ENCODE measurements around the gene COL4A1.

The COL4A1 gene

GRCh38 chr13:110305949-110306339 is 1.0 kb downstream of the COL4A1 start:
- ChIA-PET POLR2A (interaction anchor here (1.0 kb wide), 1 partner anchor 31 kb away, joined by 3 read pairs; no protein-coding TSS in a partner anchor), CTCF (interaction anchor here (1.0 kb wide), 2 partner anchors 47 to 115 kb away, joined by 3 to 4 read pairs; no protein-coding TSS in a partner anchor)
- TF ChIP-seq FOXA1 (IDR thresholded peaks at IDR 0.05) (no peak), L3MBTL2 (conservative IDR thresholded peaks at IDR 0.05) (no peak), FOXK2 (IDR thresholded peaks at IDR 0.05) (no peak), NFRKB (IDR thresholded peaks at IDR 0.05) (no peak), TARDBP (IDR thresholded peaks at IDR 0.05) (no peak), CTBP1 (IDR thresholded peaks at IDR 0.05; ENCODE audit: borderline replicate concordance) (no peak), LEF1 (IDR thresholded peaks at IDR 0.05; ENCODE audit: borderline replicate concordance) (no peak), HDGF (IDR thresholded peaks at IDR 0.05; ENCODE audit: borderline replicate concordance) (no peak), ARNT (IDR thresholded peaks at IDR 0.05) (no peak), SP1 (IDR thresholded peaks at IDR 0.05) (no peak), SUZ12 (IDR thresholded peaks at IDR 0.05) (no peak), FOXM1 (IDR thresholded peaks at IDR 0.05; ENCODE audit: borderline replicate concordance) (no peak), ELF4 (IDR thresholded peaks at IDR 0.05) (no peak), BHLHE40 (IDR thresholded peaks at IDR 0.05; ENCODE audit: borderline replicate concordance) (no peak), ZNF384 (IDR thresholded peaks at IDR 0.05) (no peak)
- TF ChIP-seq, protein P1, sequence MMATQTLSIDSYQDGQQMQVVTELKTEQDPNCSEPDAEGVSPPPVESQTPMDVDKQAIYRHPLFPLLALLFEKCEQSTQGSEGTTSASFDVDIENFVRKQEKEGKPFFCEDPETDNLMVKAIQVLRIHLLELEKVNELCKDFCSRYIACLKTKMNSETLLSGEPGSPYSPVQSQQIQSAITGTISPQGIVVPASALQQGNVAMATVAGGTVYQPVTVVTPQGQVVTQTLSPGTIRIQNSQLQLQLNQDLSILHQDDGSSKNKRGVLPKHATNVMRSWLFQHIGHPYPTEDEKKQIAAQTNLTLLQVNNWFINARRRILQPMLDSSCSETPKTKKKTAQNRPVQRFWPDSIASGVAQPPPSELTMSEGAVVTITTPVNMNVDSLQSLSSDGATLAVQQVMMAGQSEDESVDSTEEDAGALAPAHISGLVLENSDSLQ (IDR thresholded peaks at IDR 0.05) = no peak
- DNase-seq (ENCODE audit: extremely low spot score) = no peak

DNA sequence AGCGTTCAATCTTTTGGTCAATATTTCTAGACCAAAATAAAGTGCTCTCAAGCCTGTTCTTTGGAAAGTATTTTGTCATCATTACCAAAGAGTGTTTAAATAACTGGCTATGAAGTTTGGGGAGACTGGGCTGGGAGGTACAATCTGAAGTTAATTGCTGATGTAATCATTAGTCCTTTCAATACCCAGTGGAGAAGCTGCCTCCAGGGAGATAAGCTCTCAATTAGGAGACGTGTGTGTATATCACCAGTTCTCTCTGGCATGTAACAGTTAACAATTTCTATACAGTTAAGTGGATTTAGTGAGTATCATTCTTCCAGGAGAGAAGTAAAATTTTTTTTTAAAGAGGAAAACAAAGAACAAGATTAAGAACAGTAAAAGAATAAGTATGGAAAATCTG is 1.4 kb downstream of the COL4A1 start:
- TF ChIP-seq SUZ12 (IDR thresholded peaks at IDR 0.05) = no peak
- TF ChIP-seq TARDBP (IDR thresholded peaks at IDR 0.05) = no peak
- TF ChIP-seq SP1 (IDR thresholded peaks at IDR 0.05) = no peak
- TF ChIP-seq, protein P1 (IDR thresholded peaks at IDR 0.05) = no peak
- TF ChIP-seq L3MBTL2 (conservative IDR thresholded peaks at IDR 0.05) = no peak
- no peak for TF ChIP-seq FOXM1 (IDR thresholded peaks at IDR 0.05; ENCODE audit: borderline replicate concordance)
- TF ChIP-seq ARNT (IDR thresholded peaks at IDR 0.05) = no peak
- TF ChIP-seq NFRKB (IDR thresholded peaks at IDR 0.05) = no peak
- no peak for TF ChIP-seq ELF4 (IDR thresholded peaks at IDR 0.05)
- no peak for TF ChIP-seq FOXA1 (IDR thresholded peaks at IDR 0.05)
- no peak for TF ChIP-seq FOXK2 (IDR thresholded peaks at IDR 0.05)
- no peak for TF ChIP-seq ZNF384 (IDR thresholded peaks at IDR 0.05)
- no peak for TF ChIP-seq LEF1 (IDR thresholded peaks at IDR 0.05; ENCODE audit: borderline replicate concordance)
- no peak for TF ChIP-seq BHLHE40 (IDR thresholded peaks at IDR 0.05; ENCODE audit: borderline replicate concordance)
- TF ChIP-seq HDGF (IDR thresholded peaks at IDR 0.05; ENCODE audit: borderline replicate concordance) = no peak
- TF ChIP-seq CTBP1 (IDR thresholded peaks at IDR 0.05; ENCODE audit: borderline replicate concordance) = no peak
- no peak for DNase-seq (ENCODE audit: extremely low spot score)
- CTCF ChIA-PET = interaction anchor here (1.0 kb wide), 3 partner anchors 47 to 116 kb away, joined by 3 to 4 read pairs (median 3); no protein-coding TSS in a partner anchor
- POLR2A ChIA-PET = interaction anchor here (1.0 kb wide), 1 partner anchor 32 kb away, joined by 3 read pairs; no protein-coding TSS in a partner anchor

- TF ChIP-seq SP1 (IDR thresholded peaks at IDR 0.05) (no peak), FOXA1 (IDR thresholded peaks at IDR 0.05) (no peak), ELF4 (IDR thresholded peaks at IDR 0.05) (no peak), LEF1 (IDR thresholded peaks at IDR 0.05; ENCODE audit: borderline replicate concordance) (no peak), HDGF (IDR thresholded peaks at IDR 0.05; ENCODE audit: borderline replicate concordance) (no peak), L3MBTL2 (conservative IDR thresholded peaks at IDR 0.05) (no peak), SUZ12 (IDR thresholded peaks at IDR 0.05) (no peak), BHLHE40 (IDR thresholded peaks at IDR 0.05; ENCODE audit: borderline replicate concordance) (no peak), FOXK2 (IDR thresholded peaks at IDR 0.05) (no peak), TARDBP (IDR thresholded peaks at IDR 0.05) (no peak), NFRKB (IDR thresholded peaks at IDR 0.05) (no peak), ARNT (IDR thresholded peaks at IDR 0.05) (no peak), FOXM1 (IDR thresholded peaks at IDR 0.05; ENCODE audit: borderline replicate concordance) (no peak), CTBP1 (IDR thresholded peaks at IDR 0.05; ENCODE audit: borderline replicate concordance) (no peak)
- POLR2A ChIA-PET = no interaction called here
- CTCF ChIA-PET = interaction anchor here (1.0 kb wide), 2 partner anchors 57 to 116 kb away, joined by 3 read pairs; no protein-coding TSS in a partner anchor
- DNase-seq (ENCODE audit: extremely low spot score) = no peak
Measured at GRCh38 chr13:110305001-110305400, 2.0 kb downstream of the COL4A1 start.

GRCh38 chr13:110304256-110304655 is 2.7 kb downstream of the COL4A1 start:
- POLR2A ChIA-PET = no interaction called here
- CTCF ChIA-PET = no interaction called here
- no peak for DNase-seq (ENCODE audit: extremely low spot score)
- TF ChIP-seq ELF4 (IDR thresholded peaks at IDR 0.05) = no peak
- TF ChIP-seq HDGF (IDR thresholded peaks at IDR 0.05; ENCODE audit: borderline replicate concordance) = no peak
- no peak for TF ChIP-seq SUZ12 (IDR thresholded peaks at IDR 0.05)
- TF ChIP-seq FOXK2 (IDR thresholded peaks at IDR 0.05) = no peak
- TF ChIP-seq FOXA1 (IDR thresholded peaks at IDR 0.05) = no peak
- no peak for TF ChIP-seq TARDBP (IDR thresholded peaks at IDR 0.05)
- TF ChIP-seq NFRKB (IDR thresholded peaks at IDR 0.05) = no peak
- TF ChIP-seq ARNT (IDR thresholded peaks at IDR 0.05) = no peak
- no peak for TF ChIP-seq ZNF384 (IDR thresholded peaks at IDR 0.05)
- TF ChIP-seq SP1 (IDR thresholded peaks at IDR 0.05) = no peak
- TF ChIP-seq CTBP1 (IDR thresholded peaks at IDR 0.05; ENCODE audit: borderline replicate concordance) = no peak
- TF ChIP-seq, protein P1 (IDR thresholded peaks at IDR 0.05) = no peak
- no peak for TF ChIP-seq LEF1 (IDR thresholded peaks at IDR 0.05; ENCODE audit: borderline replicate concordance)
- TF ChIP-seq FOXM1 (IDR thresholded peaks at IDR 0.05; ENCODE audit: borderline replicate concordance) = no peak

GRCh38 chr13:110303644-110304043 is 3.3 kb downstream of the COL4A1 start:
- no peak for TF ChIP-seq LEF1 (IDR thresholded peaks at IDR 0.05; ENCODE audit: borderline replicate concordance)
- no peak for TF ChIP-seq FOXK2 (IDR thresholded peaks at IDR 0.05)
- TF ChIP-seq SUZ12 (IDR thresholded peaks at IDR 0.05) = no peak
- ChIA-PET POLR2A (no interaction called here), CTCF (no interaction called here)
- DNase-seq (ENCODE audit: extremely low spot score) = no peak

- DNase-seq (ENCODE audit: extremely low spot score) = no peak
- TF ChIP-seq SUZ12 (IDR thresholded peaks at IDR 0.05) (no peak), L3MBTL2 (conservative IDR thresholded peaks at IDR 0.05) (no peak), ZNF384 (IDR thresholded peaks at IDR 0.05) (no peak)
- TF ChIP-seq, protein P1 (IDR thresholded peaks at IDR 0.05) = no peak
- CTCF ChIA-PET = no interaction called here
- POLR2A ChIA-PET = no interaction called here
Measured at GRCh38 chr13:110302997-110303396, 4.0 kb downstream of the COL4A1 start.

All from HEK293T (cell line).